ENCODE results near the gene SFXN2. TPM values are rescaled to one million over a fixed set of nuclear protein-coding genes. Genes with fewer than 3 reads are reported as not detected.
"Not testable (repeated sequence)": the region's sequence is repeated elsewhere in the genome, so short reads cannot be mapped to it uniquely, and the experiment has no call there.

The SFXN2 gene
- total RNA-seq, 4 donors from 2014 or later = 1.2 to 16.9 (median 8.5) TPM

GRCh38 chr10:102758240-102758932 lies 44.0 kb downstream of the SFXN2 start:
- DNase-seq = peak in 1 of 2 donors; percentile 36
- Histone ChIP-seq H3K36me3 (no peaks in the 10 kb centered on the region), H3K4me1 (peaks cover 0 to 9% of the 10 kb centered on the region in 2 donors), H3K27me3 (no peaks in the 10 kb centered on the region), H3K9me3 (no peaks in the 10 kb centered on the region), H3K27ac (peak overlapping the region; percentile 82 to 91), H3K4me3 (peak overlapping the region in 1 of 2 donors; percentile 19)
- no peak for TF ChIP-seq CTCF (IDR thresholded peaks at IDR 0.05)
- no peak for TF ChIP-seq POLR2A (IDR thresholded peaks at IDR 0.05)
- intact Hi-C loops (cut with DNase I; ENCODE audit: low total_unique reads) = no loop called here

- DNase-seq = peak; percentile 69 to 76
- intact Hi-C loops (cut with DNase I; ENCODE audit: low total_unique reads); H3K27me3 ChIP-seq; H3K36me3 ChIP-seq; H3K4me1 ChIP-seq; H3K9me3 ChIP-seq: not testable (repeated sequence)
- peak in 1 of 2 donors; percentile 44 for TF ChIP-seq POLR2A (IDR thresholded peaks at IDR 0.05)
- H3K4me3 ChIP-seq = peak overlapping the region in 1 of 2 donors; percentile 19
- peak overlapping the region; percentile 82 to 91 for H3K27ac ChIP-seq
Measured at GRCh38 chr10:102758933-102759262, 44.5 kb downstream of the SFXN2 start.

DNA sequence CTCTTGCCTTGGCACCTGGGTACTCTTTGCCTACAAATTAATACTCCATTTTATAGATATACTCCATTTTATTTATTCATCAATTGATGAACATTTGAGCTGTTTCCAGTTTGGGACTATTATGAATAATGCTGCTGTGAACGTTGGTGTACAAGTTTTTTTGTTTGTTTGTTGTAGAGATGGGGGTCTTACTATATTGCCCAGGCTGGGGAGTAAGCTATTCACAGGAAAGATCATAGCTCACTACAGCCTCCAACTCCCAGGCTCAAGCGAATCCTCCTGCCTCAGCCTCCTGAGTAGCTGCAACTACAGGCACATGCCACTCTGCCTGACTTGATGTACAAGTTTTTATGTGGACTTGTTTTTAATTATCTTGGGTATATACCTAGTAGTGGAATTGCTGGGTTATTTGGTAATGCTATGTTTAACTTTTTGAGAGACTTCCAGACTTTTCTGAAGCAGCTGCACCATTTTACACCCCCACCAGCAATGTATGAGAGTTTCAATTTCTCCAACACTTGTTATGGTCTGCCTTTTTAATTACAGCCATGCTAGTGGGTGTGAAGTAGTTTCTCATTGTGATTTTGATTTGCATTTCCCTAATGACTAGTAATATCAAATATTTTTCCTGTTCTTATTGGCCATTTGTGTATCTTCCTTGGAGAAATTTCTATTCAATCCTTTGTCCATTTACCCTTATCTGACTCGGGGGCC lies 45.2 kb downstream of the SFXN2 start:
- Histone ChIP-seq H3K4me3 (no peak overlapping the region), H3K27me3 (no peaks in the 10 kb centered on the region), H3K27ac (peak overlapping the region; percentile 82 to 91), H3K4me1 (peaks cover 0 to 9% of the 10 kb centered on the region in 2 donors), H3K9me3 (no peaks in the 10 kb centered on the region), H3K36me3 (no peaks in the 10 kb centered on the region)
- no peak for DNase-seq
- TF ChIP-seq CTCF (IDR thresholded peaks at IDR 0.05) (no peak), POLR2A (IDR thresholded peaks at IDR 0.05) (no peak)
- intact Hi-C loops (cut with DNase I; ENCODE audit: low total_unique reads) = no loop called here

DNA sequence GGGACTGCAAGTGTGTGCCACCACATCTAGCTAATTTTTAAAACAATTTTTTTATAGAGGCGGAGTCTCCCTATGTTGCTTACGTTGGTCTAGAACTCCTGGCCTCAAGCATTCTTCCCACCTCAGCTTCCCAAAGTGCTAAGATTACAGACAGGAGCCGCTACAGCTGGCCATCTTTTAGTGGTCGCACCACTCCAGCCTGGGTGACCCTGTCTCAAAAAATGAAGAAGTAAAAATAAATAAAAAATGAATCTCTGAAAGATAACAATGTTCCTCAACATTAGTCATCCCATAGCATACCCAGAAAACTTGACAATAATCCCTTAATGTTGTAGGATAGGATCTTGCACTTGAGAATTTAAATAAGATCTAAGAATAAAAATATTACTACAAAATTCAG lies 47.5 kb downstream of the SFXN2 start:
- no peaks in the 10 kb centered on the region for H3K9me3 ChIP-seq
- no peak for DNase-seq
- H3K27me3 ChIP-seq = no peaks in the 10 kb centered on the region
- no peak for TF ChIP-seq POLR2A (IDR thresholded peaks at IDR 0.05)
- TF ChIP-seq CTCF (IDR thresholded peaks at IDR 0.05) = no peak
- peaks cover 2 to 12% of the 10 kb centered on the region in 2 donors for H3K4me1 ChIP-seq
- no peaks in the 10 kb centered on the region for H3K36me3 ChIP-seq
- peak overlapping the region in 1 of 2 donors; percentile 70 for H3K27ac ChIP-seq
- intact Hi-C loops (cut with DNase I; ENCODE audit: low total_unique reads) = no loop called here
- no peak overlapping the region for H3K4me3 ChIP-seq

DNA sequence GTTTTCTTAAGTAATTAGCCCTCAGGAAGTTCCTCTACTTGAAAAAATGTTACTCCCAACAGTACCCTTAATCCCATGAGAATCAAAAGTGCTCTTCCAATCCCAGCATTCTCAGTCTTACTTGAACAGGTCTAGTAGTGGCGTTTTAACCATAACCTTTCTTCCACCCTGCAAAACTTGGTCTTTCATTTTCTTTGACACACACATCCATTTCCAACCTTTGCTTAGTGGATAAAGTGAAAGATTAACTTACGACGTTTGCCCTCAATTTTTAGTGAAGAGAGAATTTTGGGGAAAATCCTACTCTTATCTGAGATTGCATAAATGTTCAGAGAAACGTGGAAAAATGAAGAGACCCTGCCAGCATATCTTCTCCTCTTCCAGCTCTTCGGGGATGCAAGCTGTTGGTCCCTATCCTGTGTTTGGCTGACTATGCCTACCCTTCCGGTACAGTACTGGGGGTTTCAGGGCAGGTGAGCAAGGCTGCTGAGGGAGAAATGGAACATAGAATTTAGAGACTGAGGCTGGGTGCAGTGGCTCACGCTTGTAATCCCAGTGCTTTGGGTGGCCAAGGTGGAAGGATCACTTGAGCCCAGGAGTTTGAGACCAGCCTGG lies 48.1 kb downstream of the SFXN2 start:
- no peak for DNase-seq
- H3K27me3 ChIP-seq = no peaks in the 10 kb centered on the region
- H3K36me3 ChIP-seq = no peaks in the 10 kb centered on the region
- TF ChIP-seq CTCF (IDR thresholded peaks at IDR 0.05) (no peak), POLR2A (IDR thresholded peaks at IDR 0.05) (no peak)
- peak overlapping the region; percentile 43 to 70 for H3K27ac ChIP-seq
- intact Hi-C loops (cut with DNase I; ENCODE audit: low total_unique reads) = no loop called here
- no peak overlapping the region for H3K4me3 ChIP-seq
- H3K4me1 ChIP-seq = peaks cover 2 to 12% of the 10 kb centered on the region in 2 donors
- no peaks in the 10 kb centered on the region for H3K9me3 ChIP-seq

Data from uterus (tissue), 4 donors.